Neutrophil (primary cell): ENCODE measurements around the gene CCNK.

Experiments
- H3K27ac ChIP-seq: fragments of 200-600 bp; sonication (generic); 2 replicates; pipeline ENCODE4 v1.5.1; 2016; ENCODE audit warnings: mild to moderate bottlenecking, moderate library complexity
- H3K27me3 ChIP-seq: fragments of 200-600 bp; sonication (generic); 2 replicates; pipeline ENCODE4 v1.6.0; 2016; ENCODE audit warnings: mild to moderate bottlenecking
- H3K36me3 ChIP-seq: fragments of 200-600 bp; sonication (generic); 2 replicates; pipeline ENCODE4 v1.5.1; 2017
- H3K4me1 ChIP-seq, 2 experiments: fragments of 200-600 bp in 1 of 2; sonication (generic) in 1 of 2; 1 replicate in 1 of 2; 2 replicates in 1 of 2; pipeline versions ENCODE4 v1.5.1 to v1.6.1; 2013 to 2016; ENCODE audit warnings: low read depth in 1 of 2, low read length in 1 of 2, mild to moderate bottlenecking in 1 of 2, moderate library complexity in 1 of 2; ENCODE audit not compliant: control insufficient read depth in 1 of 2, insufficient read depth in 1 of 2
- H3K4me3 ChIP-seq, 2 experiments: fragments of 200-600 bp in 1 of 2; sonication (generic) in 1 of 2; 1 replicate in 1 of 2; 2 replicates in 1 of 2; pipeline ENCODE4 v1.5.1; 2013 to 2016; ENCODE audit warnings: low read depth in 1 of 2, low read length in 1 of 2, mild to moderate bottlenecking in 1 of 2, moderate library complexity in 1 of 2
- H3K9me3 ChIP-seq: fragments of 200-600 bp; sonication (generic); 2 replicates; pipeline ENCODE4 v1.5.1; 2016
- CTCF ChIP-seq: fragments of 200-600 bp; sonication (generic); IDR thresholded peaks from 2 replicates; pipeline ENCODE4 v1.5.1; 2016; ENCODE audit warnings: antibody characterized with exemption

CCNK gene

DNA sequence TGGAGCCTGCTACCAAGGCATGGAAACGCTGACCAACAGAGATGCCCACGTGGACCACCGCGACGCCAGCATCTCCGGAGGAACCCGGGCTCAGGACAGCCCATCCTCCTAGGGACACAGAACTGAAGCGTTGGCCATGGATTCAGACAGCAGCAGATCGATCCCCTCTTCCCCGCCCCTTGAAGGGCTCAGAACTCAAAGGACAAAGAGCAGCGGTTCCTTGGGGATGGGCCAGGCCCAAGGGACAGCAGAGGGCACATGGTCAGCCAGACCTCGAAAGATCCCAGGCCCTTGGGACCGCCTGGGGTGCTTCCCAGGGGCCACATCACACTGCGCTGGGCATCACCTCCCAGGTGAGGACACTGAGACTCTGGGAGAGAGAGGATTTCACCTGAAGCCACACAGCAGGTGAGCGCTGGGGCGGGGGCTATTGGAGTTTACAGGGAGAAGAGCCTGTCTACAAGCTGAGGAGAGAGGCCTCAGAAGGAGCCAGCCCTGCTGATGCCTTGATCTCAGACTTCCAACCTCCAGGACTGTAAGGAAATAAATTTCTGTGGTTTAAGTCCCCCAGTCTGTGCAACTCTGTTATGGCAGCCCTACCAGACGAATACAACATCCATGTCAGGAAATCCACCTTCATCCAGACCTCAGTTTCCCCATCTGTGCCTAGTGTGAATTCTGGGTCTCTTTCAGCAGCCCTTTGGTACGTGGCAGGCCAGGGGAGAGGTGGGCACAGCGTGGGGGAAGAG, 49.4 kb downstream of the CCNK start:
- no peak for TF ChIP-seq CTCF
- Histone ChIP-seq H3K27ac (no peak overlapping the region), H3K4me3 (no peak overlapping the region), H3K27me3 (no peaks in the 10 kb centered on the region), H3K9me3 (no peaks in the 10 kb centered on the region), H3K4me1 (no peaks in the 10 kb centered on the region), H3K36me3 (no peaks in the 10 kb centered on the region)

GRCh38 chr14:99531251-99532096, 50.3 kb downstream of the CCNK start:
- Histone ChIP-seq H3K27me3 (no peaks in the 10 kb centered on the region), H3K27ac (no peak overlapping the region), H3K4me1 (no peaks in the 10 kb centered on the region), H3K36me3 (no peaks in the 10 kb centered on the region), H3K9me3 (no peaks in the 10 kb centered on the region), H3K4me3 (no peak overlapping the region)
- TF ChIP-seq CTCF, result no peak

DNA sequence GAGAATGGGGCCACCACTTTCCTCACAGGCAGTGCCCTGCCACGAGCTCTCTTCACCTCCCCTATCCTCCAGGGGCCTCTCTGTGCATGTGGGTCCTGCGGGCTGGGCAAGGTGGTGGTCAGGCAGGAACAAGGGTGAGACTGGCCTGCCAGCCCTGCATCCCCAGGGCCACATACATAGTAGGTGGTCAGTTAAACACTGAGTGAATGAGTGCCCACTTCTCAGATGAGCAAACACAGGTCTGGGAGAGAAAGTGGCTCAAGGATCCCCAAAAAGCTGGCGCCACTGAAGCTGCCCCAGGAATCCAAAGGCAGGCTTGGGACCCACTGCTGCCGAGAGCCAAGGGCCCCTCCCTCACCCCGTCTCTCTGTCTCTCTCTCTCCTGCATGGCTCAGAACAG, 51.1 kb downstream of the CCNK start:
- Histone ChIP-seq H3K27ac (no peak overlapping the region), H3K36me3 (no peaks in the 10 kb centered on the region)

DNA sequence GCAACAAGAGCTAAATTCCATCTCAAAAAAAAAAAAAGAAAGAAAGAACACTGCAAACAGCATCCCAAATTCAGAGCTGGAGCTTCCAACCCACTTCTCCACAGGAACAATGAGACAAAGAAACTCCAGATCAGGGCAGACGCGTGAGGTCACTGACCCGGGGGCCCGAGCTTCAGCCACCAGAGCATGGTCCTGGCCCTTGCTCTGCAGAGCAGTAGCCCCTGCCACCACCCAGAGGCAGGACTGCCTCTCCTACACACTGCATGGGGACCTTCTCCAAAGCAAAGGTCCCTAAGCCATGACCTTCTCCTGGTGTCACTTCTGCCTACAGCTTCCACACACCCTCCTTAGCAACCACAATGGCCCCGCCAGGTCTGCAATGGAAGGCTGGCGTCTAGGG, 53.1 kb downstream of the CCNK start:
- Histone ChIP-seq H3K9me3 (no peaks in the 10 kb centered on the region), H3K4me3 (no peak overlapping the region), H3K4me1 (no peaks in the 10 kb centered on the region), H3K27ac (no peak overlapping the region), H3K36me3 (no peaks in the 10 kb centered on the region), H3K27me3 (no peaks in the 10 kb centered on the region)
- TF ChIP-seq CTCF, result no peak

More for the DNA sequence above, 51.1 kb downstream of the CCNK start:
- Histone ChIP-seq H3K4me3 (no peak overlapping the region), H3K27me3 (no peaks in the 10 kb centered on the region), H3K4me1 (no peaks in the 10 kb centered on the region), H3K9me3 (no peaks in the 10 kb centered on the region)
- no peak for TF ChIP-seq CTCF

DNA sequence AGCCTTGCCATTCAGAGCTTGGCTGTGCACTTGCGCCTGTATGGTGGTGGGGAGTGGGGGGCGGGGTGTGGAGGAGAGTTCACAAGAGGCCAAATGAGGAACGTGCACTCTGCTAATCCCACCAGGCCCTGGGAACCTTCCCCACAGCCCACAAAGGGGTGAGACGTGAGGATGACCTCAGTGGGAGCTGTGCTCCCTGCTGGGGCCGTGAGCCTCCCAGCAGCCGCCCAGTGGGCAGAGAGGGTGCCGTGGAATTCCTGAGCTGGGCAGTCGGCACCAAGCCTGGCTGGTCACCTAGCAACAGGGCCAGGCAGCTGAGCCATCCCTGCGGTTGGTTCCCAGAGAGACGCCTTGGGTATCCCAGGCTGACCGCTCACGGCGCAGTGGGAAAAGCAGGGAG, 53.7 kb downstream of the CCNK start:
- Histone ChIP-seq H3K4me3 (no peak overlapping the region), H3K9me3 (no peaks in the 10 kb centered on the region)

More for the DNA sequence above, 53.7 kb downstream of the CCNK start:
- H3K27me3 ChIP-seq, result peaks cover 5% of the 10 kb centered on the region
- H3K27ac ChIP-seq, result no peak overlapping the region
- no peak for TF ChIP-seq CTCF
- no peaks in the 10 kb centered on the region for H3K4me1 ChIP-seq
- H3K36me3 ChIP-seq, result no peaks in the 10 kb centered on the region
